HG03045 (cell line): Measurements from ENCODE around the gene EGF.
"Not testable (repeated sequence)": the region's sequence is repeated elsewhere in the genome, so short reads cannot be mapped to it uniquely, and the experiment has no call there.

Experiments
- ATAC-seq: cut with Tn5 transposase; IDR thresholded peaks from one replicate; pipeline ENCODE4 v1.9.1; 2021; ENCODE audit warnings: mild to moderate bottlenecking, moderate library complexity; ENCODE audit not compliant: unreplicated experiment

Gene EGF

DNA sequence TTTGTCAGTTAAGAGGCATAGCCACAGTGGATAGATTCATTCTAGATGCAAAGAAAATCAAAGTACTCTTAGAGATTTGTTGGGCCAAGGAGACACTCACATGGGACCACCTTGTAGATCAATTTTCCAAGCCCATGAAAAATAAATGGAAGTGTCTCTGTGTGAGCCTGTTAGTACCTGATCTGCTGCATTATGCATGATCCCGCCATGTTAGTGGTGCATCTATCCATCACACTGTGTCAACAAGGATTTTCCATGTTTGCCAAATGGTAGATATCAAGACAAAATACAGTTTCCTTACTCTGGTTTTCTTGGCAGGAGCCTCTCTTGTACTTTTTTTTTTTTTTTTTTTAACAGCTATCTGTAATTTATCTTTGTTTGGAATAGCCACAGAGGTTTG lies 112.4 kb downstream of the EGF start:
- ATAC-seq = no peak

DNA sequence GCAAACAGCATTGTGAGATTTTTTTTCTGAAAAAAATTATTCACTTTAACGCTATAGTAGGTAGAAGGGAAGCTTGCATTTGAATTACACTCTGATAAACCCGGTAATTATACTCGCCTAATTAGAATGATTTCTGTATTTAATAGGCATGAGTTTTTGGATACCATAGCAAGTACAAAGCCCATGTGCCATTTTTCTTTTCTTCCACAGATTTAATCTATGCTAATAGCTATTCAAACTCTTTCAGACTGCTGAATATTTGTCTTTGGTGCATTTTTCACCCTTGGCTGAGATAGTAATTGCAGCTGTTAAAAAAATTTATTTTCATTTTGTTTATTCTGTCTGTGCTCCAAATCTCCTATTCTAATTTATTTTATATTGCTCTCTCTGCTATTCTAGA lies 113.0 kb downstream of the EGF start:
- no peak for ATAC-seq

DNA sequence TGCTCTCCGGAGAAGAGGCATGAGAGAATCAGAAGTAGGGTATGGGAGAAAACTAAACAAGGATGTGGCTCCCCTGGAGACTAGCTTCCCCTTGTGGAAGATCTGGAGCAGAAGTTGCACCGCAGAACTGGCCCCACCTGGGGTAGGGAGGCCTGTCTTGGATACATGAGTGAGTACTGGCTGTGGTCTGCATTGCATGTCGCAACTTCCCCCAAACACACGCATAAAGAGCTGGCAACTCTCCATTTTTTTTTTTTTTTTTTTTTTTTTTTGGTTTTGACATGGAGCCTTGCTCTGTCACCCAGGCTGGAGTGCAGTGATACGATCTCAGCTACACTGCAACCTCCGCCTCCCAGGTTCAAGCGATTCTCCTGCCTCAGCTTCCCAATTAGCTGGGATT lies 119.9 kb downstream of the EGF start:
- ATAC-seq = no peak

DNA sequence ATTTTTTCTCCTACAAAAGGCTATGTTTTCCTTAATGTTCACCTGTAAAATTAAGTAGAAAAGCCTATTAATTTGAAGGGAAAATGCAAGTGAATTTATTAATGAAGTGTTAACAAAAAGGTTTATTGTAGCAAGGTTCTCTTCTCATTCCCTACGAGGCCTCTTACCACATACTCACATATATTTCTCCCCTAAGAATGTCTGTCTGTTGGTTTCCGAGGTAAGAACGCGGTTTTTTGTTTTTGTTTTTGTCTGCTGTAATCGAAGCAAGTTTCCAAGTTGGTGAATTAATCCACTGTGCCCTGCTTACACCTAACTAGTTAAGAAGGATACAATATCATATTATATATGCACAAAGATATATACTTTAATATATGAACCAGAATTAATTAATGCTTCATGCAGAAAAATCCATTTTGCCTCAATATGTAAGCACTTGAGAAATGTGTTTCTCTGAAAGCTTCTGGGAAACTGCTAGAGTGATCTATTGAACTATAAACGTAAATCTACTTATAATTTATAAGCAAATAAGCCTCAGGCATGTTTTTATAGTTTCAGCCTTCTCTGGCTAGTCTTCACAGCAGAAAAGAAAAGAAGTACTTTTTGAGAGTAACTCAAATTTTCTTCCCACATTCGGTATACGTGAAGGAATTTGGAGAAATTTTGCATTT lies 120.8 kb downstream of the EGF start:
- ATAC-seq = no peak

DNA sequence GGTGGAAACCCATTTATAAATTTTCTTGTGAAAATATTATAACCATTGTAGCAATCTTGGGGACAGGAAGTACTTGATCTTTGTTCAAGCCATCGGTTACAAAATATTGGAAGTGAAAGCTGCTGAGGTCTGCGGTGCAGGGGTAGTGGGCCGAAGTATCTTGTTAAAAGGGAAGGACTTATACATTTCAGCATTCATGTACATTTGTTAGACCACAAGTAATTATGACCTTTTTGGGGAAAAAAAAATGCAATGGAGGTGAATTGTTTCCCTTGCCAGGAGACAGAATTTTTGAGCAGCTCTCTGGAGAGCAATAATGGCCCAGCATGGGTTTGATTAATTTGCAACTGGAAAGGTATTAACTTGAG lies 121.3 kb downstream of the EGF start:
- peak; percentile 93 for ATAC-seq

DNA sequence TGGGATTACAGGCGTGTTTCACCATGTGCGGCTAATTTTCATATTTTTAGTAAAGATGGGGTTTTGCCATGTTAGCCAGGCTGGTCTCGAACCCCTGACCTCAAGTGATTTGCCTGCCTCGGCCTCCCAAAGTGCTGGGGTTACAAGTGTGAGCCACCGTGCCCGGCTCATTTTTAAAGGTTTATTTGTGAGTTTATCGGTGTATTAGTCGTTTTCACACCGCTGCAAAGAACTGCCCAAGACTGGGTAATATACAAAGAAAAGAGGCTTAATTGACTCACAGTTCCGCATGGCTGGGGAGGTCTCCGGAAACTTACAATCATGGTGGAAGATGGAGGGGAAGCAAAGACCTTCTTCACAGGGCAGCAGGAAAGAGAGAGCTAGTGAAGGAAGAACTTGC lies 126.5 kb downstream of the EGF start:
- ATAC-seq = not testable (repeated sequence)

DNA sequence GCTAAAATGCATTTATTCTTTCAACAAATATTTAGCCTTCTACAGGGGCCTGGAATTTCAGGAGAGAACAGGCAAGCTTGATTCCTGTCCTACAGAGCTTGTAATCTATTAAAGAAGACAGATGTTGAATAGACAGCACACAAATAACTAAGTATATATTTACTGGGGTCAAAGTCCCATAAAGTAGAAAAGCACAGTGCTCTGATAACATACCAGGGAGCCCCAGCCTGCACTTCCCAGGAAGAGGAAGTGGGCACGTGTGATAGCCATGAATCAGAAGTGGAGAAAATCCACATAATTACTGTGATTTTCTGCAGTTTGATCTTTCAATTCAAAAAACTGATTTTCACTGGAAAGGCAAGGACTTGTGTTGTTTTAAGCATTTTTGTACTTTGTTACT lies 129.1 kb downstream of the EGF start:
- ATAC-seq = no peak

DNA sequence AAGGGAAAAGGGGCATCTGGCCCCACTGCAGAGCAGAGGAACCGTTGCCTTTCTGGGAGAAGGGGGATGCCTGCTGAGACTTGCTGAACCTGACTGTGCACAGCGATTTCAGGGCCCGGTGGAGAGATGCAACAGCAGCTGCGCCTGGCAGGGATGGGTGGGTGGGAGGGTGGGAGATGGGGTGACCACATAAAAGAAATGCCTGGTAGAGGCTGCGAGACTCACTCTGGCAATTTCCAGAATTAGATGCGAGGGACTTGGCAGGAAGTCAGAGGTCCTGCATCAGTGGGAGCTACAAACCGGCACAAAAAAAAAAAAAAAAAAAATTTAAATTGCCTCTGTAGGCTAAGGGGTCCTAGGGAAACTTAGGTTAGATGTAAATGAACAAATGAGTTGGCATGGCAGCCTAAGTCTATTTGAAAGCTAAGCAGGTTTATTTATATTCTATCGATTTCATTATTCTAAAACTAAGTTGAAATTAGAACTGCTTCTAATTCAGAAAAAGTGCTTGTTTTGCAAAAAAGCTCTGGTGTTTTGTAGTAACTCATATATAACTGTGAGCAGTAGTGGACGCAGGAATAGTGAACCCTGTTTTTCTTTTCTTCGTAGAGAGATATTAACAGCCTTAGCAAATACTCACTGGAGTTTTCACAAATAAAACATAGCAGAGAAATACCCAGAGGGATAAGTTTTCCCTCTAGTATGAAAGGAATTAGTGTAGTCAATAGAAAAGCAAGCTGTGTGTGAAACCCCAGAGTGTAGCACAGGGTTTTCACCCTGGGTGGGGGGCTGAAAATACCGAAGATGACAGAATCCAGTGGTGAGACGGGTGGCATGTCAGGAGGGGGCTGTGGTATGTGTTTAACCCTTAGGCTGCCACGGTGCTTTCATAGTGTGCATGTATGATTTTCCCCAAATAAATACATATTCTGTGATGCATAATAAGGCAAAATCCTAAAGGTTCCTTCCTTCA lies 130.1 kb downstream of the EGF start:
- no peak for ATAC-seq

DNA sequence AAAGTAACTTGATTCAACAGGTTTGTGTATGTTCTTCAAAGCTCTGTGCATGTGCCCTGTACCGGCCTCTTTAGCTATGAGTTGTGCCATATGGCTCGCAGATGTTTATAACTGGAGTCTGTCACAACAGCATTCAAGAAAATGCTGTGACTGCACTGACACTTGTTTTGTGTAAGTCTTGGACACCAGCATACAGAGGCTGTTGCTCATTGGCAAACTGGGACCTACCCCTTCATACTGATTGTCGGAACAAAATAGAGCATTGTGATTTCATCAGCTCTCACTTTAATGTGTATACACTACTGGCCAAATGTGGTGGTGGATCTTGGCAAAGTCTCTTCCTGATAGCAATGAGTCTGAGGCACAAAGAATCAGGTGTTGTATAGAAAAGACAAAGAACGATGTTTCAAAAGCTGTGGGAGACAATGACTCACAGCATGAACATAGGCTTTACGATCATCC lies 133.9 kb downstream of the EGF start:
- ATAC-seq = no peak

DNA sequence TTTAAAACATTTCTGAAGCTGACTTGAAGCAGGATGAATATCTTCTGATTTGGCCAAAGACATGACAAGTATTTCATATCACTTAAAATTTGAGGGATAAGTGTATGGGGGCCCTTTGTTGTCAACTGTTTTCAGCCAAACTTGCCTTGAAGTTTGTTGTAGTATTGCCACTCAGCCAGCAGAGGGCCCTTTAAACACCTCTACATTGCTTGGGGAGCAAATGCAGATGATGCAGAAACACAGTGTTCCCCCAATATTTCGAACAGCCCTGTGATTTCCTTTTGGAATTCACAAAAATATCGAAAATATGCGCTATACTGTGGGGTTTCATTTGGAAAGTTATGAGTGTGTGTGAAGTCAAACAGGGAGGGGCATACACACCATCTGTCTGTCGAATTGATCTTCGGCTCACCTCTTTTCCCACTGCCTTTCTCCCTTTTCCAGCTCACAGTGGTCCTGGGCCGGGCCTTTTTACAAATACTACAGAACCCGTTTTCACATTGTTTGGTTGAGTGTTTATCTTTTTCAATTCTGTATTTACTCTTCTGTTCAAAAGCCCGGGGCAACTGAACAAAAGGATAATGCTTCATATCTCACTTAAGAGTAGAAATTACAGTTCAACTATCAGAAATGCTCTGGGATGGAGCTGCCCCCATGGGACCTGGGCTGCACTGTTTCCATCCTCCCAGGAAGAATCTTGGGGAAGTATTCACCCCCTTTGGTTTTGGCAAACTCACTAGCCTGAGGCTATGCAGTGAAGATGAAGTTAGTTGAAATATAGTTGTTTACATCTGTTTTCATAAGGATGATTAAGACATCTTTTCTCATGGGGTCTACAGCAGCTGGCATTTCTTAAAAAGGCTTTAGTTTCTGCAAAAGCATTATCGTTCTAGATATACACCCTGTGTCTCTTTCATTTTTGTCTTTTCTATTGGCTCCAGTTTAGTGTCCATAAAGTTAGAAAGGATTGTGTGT lies 137.6 kb downstream of the EGF start:
- ATAC-seq = no peak

DNA sequence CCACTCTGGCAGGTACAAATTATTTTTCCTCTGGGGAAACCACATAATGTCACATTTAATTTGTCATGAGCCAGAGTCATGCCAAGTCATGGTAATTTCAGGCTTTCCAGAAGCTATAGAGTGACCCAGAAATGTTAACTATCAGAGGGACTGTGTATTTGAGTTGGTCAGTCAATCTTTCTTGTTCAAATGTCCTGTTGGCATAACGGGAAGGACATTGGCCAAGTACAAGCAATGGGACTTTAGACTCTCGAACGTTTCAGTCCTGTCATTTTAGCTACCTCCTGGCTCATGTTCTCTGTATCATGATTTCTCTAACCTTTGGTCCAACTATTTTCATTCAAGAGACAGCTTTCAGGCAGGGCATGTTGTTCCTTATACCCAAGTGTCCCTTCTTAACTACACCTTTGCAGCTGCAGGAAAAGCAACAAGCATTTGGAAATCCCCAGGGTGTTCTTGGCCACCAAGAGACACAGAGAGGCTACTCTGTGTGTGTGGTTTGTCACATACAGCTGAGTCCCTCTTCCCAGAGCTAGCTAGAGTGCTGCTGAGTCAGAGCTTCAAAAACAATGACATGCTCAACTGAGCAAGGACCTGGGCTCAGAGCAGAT lies 142.6 kb downstream of the EGF start:
- ATAC-seq = peak; percentile 94

DNA sequence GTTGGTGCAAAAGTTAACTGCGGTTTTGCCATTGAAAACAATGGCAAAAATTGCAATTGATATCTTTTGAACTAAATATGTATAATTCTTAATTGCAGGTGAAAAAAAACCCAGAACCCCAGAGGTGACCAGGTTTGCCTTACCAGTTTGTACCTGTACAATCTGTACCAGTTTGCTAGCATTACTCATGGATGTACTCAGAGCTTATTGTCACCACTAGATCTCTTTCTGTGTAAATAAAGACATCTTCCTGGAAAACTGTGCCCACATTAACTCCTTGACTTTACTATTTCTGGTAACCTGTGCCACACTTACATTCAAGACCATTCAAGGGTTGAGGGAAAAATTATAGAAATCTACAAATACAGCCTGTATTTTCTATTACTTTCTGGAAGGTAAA lies 146.0 kb downstream of the EGF start:
- ATAC-seq = no peak

DNA sequence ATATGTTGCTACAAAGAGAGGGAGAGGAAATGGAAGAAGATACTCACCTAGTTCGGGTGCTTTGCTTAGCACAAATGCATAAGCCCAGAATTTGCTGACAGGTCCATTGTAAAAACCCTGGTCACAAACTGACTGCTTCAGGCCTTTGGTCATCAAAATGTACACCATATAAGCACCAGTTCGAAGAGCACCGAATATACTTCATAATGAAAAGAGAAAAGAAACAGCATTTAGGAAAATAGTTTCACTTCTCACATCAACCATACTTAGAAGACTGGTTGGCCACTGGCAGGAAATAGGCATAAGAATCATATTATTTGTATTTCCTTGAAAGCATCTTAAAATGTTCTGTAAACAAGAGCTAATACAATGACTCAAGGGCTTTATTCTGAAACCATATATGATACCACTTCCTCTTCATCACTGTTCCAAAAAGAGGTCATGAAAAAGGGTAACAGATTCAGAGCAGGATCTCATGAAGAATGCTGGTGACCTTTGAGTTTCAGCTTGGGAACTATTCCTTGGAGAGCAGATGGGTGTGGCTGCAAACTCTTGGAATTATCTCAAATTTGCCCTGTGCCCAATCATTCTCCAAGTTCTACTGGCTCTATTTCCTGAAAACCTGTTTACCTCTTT lies 147.0 kb downstream of the EGF start:
- peak; percentile 44 for ATAC-seq

DNA sequence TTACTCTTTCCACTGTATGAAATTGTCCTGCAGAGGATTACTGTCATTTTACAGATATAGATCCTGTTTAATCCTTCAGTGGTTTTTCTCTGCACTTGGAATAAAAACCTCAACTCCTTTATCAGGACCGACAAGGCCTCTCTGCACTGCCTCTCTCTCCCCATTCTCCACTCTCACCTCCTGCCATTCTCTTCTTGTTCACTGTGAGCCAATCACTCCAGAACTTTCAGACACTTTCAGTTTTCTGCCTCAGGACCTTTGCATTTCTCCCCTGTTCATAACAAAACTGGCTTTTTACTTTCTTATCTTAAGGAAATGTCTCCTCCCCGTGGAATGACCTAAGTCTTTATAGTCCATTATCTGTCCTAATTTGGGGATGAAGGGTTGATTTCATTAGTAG lies 148.4 kb downstream of the EGF start:
- no peak for ATAC-seq
